MCF 10A (cell line): Measurements from ENCODE around the gene MARK3. TPM values are rescaled to one million over a fixed set of nuclear protein-coding genes. Genes with fewer than 3 reads are reported as not detected.

Source experiments
- BruUV-seq: library from RNA; stranded (reverse); fragments of 400-500 nt; replicated peaks from 2 replicates; lab custom pipeline; 2021; lab: Mats Ljungman, UMichigan
- CTCF ChIA-PET: fragments of 300-600 bp; sonication (Branson Sonifier 250); formaldehyde crosslinking; extraction: SDS; loops from one replicate; lab custom pipeline; 2021; ENCODE audit warnings: antibody characterized with exemption, inconsistent platforms; lab: Yijun Ruan, JAX
- POLR2A ChIA-PET: fragments of 300-600, 350-650 bp; sonication (Branson Sonifier 250); formaldehyde crosslinking; extraction: SDS; loops from one replicate; lab custom pipeline; 2020; ENCODE audit warnings: antibody characterized with exemption, inconsistent platforms; lab: Yijun Ruan, JAX
- DNase-seq: peaks from one replicate; pipeline ENCODE4 v3.0.0-alpha.2; 2018; ENCODE audit not compliant: unreplicated experiment
- H3K27ac Mint-ChIP-seq: one replicate; pipeline ENCODE4 v1.8.0; 2022; ENCODE audit warnings: mild to moderate bottlenecking, low read depth, mixed read lengths; ENCODE audit not compliant: unreplicated experiment
- H3K27me3 Mint-ChIP-seq: one replicate; pipeline ENCODE4 v1.8.0; 2022; ENCODE audit warnings: mixed read lengths; ENCODE audit not compliant: insufficient read depth, unreplicated experiment
- H3K36me3 Mint-ChIP-seq: one replicate; pipeline ENCODE4 v1.8.0; 2022; ENCODE audit warnings: mild to moderate bottlenecking, moderate library complexity, mixed read lengths; ENCODE audit not compliant: insufficient read depth, unreplicated experiment
- H3K4me1 Mint-ChIP-seq: one replicate; pipeline ENCODE4 v1.8.0; 2022; ENCODE audit warnings: mixed read lengths; ENCODE audit not compliant: insufficient read depth, unreplicated experiment
- H3K4me3 Mint-ChIP-seq: one replicate; pipeline ENCODE4 v1.8.0; 2022; ENCODE audit warnings: mild to moderate bottlenecking, moderate library complexity, mixed read lengths; ENCODE audit not compliant: unreplicated experiment
- H3K9me3 Mint-ChIP-seq: one replicate; pipeline ENCODE4 v1.8.0; 2022; ENCODE audit warnings: mixed read lengths; ENCODE audit not compliant: unreplicated experiment
- intact Hi-C: fragments of 100-400 bp; cut with micrococcal nuclease; formaldehyde crosslinking; loops from 2 replicates; pipeline ENCODE4 v1.14.1; 2022
- total RNA-seq: library from RNA; stranded (reverse); gene quantifications from 2 replicates; pipeline ENCODE4 v1.2.3, GENCODE V29; 2022
- TF ChIP-seq, protein P1 (sequence below): fragments of 200-600 bp; IDR thresholded peaks from one replicate; pipeline ENCODE4 v1.8.0; 2022; ENCODE audit warnings: antibody characterized with exemption, mild to moderate bottlenecking; ENCODE audit not compliant: unreplicated experiment

Gene MARK3
- total RNA-seq, 1 experiment from 2014 or later, result 130 TPM

- BruUV-seq, result no TSS peak
- POLR2A ChIA-PET, result interaction anchor here (0.9 to 6.2 kb wide), 6 partner anchors 9 to 48 kb away, joined by 3 to 49 read pairs (median 11); partner anchors contain the start of gene EIF5
- H3K27me3 Mint-ChIP-seq, result no peaks in the 10 kb centered on the region
- peaks cover 3% of the 10 kb centered on the region for H3K4me1 Mint-ChIP-seq
- peaks cover 71% of the 10 kb centered on the region for H3K36me3 Mint-ChIP-seq
- H3K4me3 Mint-ChIP-seq, result no peak overlapping the region
- H3K27ac Mint-ChIP-seq, result no peak overlapping the region
- TF ChIP-seq, protein P1, sequence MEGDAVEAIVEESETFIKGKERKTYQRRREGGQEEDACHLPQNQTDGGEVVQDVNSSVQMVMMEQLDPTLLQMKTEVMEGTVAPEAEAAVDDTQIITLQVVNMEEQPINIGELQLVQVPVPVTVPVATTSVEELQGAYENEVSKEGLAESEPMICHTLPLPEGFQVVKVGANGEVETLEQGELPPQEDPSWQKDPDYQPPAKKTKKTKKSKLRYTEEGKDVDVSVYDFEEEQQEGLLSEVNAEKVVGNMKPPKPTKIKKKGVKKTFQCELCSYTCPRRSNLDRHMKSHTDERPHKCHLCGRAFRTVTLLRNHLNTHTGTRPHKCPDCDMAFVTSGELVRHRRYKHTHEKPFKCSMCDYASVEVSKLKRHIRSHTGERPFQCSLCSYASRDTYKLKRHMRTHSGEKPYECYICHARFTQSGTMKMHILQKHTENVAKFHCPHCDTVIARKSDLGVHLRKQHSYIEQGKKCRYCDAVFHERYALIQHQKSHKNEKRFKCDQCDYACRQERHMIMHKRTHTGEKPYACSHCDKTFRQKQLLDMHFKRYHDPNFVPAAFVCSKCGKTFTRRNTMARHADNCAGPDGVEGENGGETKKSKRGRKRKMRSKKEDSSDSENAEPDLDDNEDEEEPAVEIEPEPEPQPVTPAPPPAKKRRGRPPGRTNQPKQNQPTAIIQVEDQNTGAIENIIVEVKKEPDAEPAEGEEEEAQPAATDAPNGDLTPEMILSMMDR, result no peak
- intact Hi-C loops, result no loop called here
- no peaks in the 10 kb centered on the region for H3K9me3 Mint-ChIP-seq
- CTCF ChIA-PET, result interaction anchor here (0.9 to 1.1 kb wide), 3 partner anchors 11 to 238 kb away, joined by 4 to 7 read pairs (median 6); no protein-coding TSS in a partner anchor
- no peak for DNase-seq
Observed at GRCh38 chr14:103343164-103343879, 41.9 kb upstream of the MARK3 start.

DNA sequence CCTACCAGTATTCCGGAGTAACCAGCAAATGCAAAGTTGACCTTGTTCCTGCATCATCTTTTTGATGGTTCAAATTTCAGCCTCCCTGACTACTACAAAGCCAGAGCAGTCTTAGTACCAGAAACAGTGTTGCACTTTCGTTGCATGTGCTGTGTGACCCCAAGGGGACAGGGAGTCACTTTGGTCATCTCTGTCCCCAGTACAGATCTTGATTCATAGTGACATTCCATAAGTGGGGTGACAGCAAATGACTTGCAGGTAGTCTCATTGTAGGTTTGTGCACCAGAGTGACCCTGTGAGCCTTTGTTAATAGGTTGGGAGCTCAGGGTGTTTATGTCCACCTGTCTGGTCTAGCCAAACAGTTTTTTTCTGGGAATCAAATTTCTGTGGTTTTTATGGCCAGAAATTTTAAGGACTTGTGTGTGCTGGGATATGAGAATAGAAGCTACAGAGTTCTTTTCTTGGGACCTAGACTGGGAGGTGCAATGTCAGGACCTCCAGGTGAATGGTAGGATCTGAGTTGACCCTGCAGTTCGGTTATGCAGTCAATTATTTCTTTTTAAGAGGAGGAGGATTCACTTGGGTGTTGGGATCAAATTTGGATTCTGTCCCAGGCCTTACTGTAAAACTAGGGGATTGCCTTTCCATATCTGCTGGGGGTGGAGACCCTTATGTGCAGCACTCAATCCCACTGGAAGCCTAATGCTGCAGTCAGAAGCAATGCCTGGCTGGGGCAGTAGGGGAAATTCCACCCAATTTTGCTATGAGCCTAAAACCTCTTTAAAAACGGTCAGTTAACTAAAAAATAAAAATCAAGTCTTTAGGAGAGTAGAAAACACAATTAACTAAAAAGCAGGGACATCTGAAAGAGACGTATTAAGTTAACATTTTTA lies 41.1 kb upstream of the MARK3 start:
- no peaks in the 10 kb centered on the region for H3K27me3 Mint-ChIP-seq
- intact Hi-C loops, result no loop called here

DNA sequence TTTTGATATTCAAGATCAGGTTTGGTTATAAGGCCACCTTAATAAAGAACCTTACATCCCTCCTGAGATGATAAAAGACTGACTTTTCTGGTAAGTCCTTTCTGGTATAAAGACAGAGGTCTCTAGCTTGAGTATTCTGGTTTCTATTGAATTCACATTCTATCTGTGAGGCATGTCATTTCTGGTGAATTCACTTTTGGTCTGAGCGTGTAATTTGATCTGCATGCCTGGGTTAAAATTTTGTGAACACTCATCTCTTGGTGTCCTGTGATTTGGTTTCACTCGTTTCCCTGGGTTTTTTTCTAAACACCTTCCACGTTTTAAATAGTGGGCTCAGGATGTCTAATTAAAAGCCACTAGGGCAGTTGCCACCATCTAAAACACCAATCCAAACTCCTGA lies 38.9 kb upstream of the MARK3 start:
- intact Hi-C loops, result no loop called here
- Mint-ChIP-seq H3K27ac (no peak overlapping the region), H3K4me1 (no peaks in the 10 kb centered on the region), H3K27me3 (no peaks in the 10 kb centered on the region), H3K36me3 (peaks cover 41% of the 10 kb centered on the region), H3K9me3 (no peaks in the 10 kb centered on the region), H3K4me3 (no peak overlapping the region)
- ChIA-PET CTCF (interaction anchor here (1.4 kb wide), 1 partner anchor 11 kb away, joined by 4 read pairs; no protein-coding TSS in a partner anchor), POLR2A (interaction anchor here (0.7 to 6.2 kb wide), 6 partner anchors 8 to 73 kb away, joined by 3 to 35 read pairs (median 9); no protein-coding TSS in a partner anchor)
- TF ChIP-seq, protein P1, result no peak
- DNase-seq, result no peak
- BruUV-seq, result no TSS peak

More for the DNA sequence above, 41.1 kb upstream of the MARK3 start:
- Mint-ChIP-seq H3K4me1 (no peaks in the 10 kb centered on the region), H3K4me3 (no peak overlapping the region), H3K9me3 (no peaks in the 10 kb centered on the region), H3K36me3 (peaks cover 63% of the 10 kb centered on the region), H3K27ac (no peak overlapping the region)
- DNase-seq, result no peak
- TF ChIP-seq, protein P1, result no peak
- ChIA-PET POLR2A (interaction anchor here (0.7 to 6.2 kb wide), 10 partner anchors 9 to 47 kb away, joined by 3 to 49 read pairs (median 6); partner anchors contain the start of gene EIF5), CTCF (interaction anchor here (0.8 to 1.4 kb wide), 5 partner anchors 11 to 239 kb away, joined by 4 to 7 read pairs (median 5); no protein-coding TSS in a partner anchor)
- no TSS peak for BruUV-seq
